GM21528 (cell line): ENCODE data around the gene AGBL3.
"Not testable (repeated sequence)": the region's sequence is repeated elsewhere in the genome, so short reads cannot be mapped to it uniquely, and the experiment has no call there.

Experiments used
- ATAC-seq: cut with Tn5 transposase; IDR thresholded peaks from one replicate; pipeline ENCODE4 v1.9.1; 2021; ENCODE audit warnings: mild to moderate bottlenecking, moderate library complexity; ENCODE audit not compliant: unreplicated experiment, low FRiP score

The AGBL3 gene

GRCh38 chr7:134962270-134962780 lies 24.0 kb upstream of the AGBL3 start:
- no peak for ATAC-seq

- no peak for ATAC-seq
Measured at GRCh38 chr7:134963036-134963435, 23.3 kb upstream of the AGBL3 start.

- no peak for ATAC-seq
Measured at GRCh38 chr7:134966691-134967090, 19.6 kb upstream of the AGBL3 start.

GRCh38 chr7:134968110-134968509 lies 18.2 kb upstream of the AGBL3 start:
- no peak for ATAC-seq

- not testable (repeated sequence) for ATAC-seq
Measured at GRCh38 chr7:134981645-134982044, 4.7 kb upstream of the AGBL3 start.

- peak; percentile 41 for ATAC-seq
Measured at GRCh38 chr7:134985894-134986362, 380 bp upstream of the AGBL3 start.

GRCh38 chr7:134988161-134988560 lies 1.9 kb downstream of the AGBL3 start:
- no peak for ATAC-seq

GRCh38 chr7:134991469-134992339 lies 5.4 kb downstream of the AGBL3 start:
- no peak for ATAC-seq

GRCh38 chr7:134992626-134993179 lies 6.4 kb downstream of the AGBL3 start:
- ATAC-seq = peak; percentile 78

- ATAC-seq = no peak
Measured at GRCh38 chr7:134993877-134994456, 7.7 kb downstream of the AGBL3 start.

GRCh38 chr7:134995239-134996096 lies 9.2 kb downstream of the AGBL3 start:
- ATAC-seq = peak; percentile 38

- ATAC-seq = peak; percentile 46
Measured at GRCh38 chr7:134996097-134996550, 9.8 kb downstream of the AGBL3 start.

- ATAC-seq = no peak
Measured at GRCh38 chr7:134997214-134997885, 11.0 kb downstream of the AGBL3 start.

GRCh38 chr7:134999136-134999535 lies 12.8 kb downstream of the AGBL3 start:
- ATAC-seq = no peak

GRCh38 chr7:135001390-135002165 lies 15.3 kb downstream of the AGBL3 start:
- ATAC-seq = no peak

- no peak for ATAC-seq
Measured at GRCh38 chr7:135012229-135012628, 25.9 kb downstream of the AGBL3 start.

GRCh38 chr7:135023622-135024021 lies 37.3 kb downstream of the AGBL3 start:
- no peak for ATAC-seq

- no peak for ATAC-seq
Measured at GRCh38 chr7:135035252-135035651, 48.9 kb downstream of the AGBL3 start.

GRCh38 chr7:135067017-135067416 lies 80.7 kb downstream of the AGBL3 start:
- ATAC-seq = not testable (repeated sequence)
